RPMI7951 (cell line): Measurements from ENCODE around the gene DMRT2. TPM values are rescaled to one million over a fixed set of nuclear protein-coding genes. Genes with fewer than 3 reads are reported as not detected.

Source experiments
- DNase-seq: peaks from one replicate; pipeline ENCODE4 v3.0.0-alpha.2; 2012; ENCODE audit warnings: low read depth
- total RNA-seq: library from RNA; depleted of rRNA; stranded (reverse); fragments of >200 nt; shearing (Covaris generic); gene quantifications from 2 replicates; pipeline ENCODE4 v1.2.3, GENCODE V29; 2014; rRNA removed

Gene DMRT2
- total RNA-seq = not detected in 2 replicates

- DNase-seq = peak; percentile 65
Observed at GRCh38 chr9:1050125-1050895, at the start of gene DMRT2. TSS of gene DMRT2 (plus strand) at chr9:1050357. CDS start at chr9:1051614, 1,257 bp downstream.

GRCh38 chr9:1001838-1002237, 48.3 kb upstream of the DMRT2 start:
- no peak for DNase-seq

- no peak for DNase-seq
Observed at GRCh38 chr9:1002678-1003077, 47.5 kb upstream of the DMRT2 start.

- DNase-seq = peak; percentile 51
Observed at GRCh38 chr9:1005043-1005667, 45.0 kb upstream of the DMRT2 start.

GRCh38 chr9:1007312-1007711, 42.8 kb upstream of the DMRT2 start:
- DNase-seq = no peak

GRCh38 chr9:1008216-1008615, 41.9 kb upstream of the DMRT2 start:
- no peak for DNase-seq

- DNase-seq = peak; percentile 49
Observed at GRCh38 chr9:1009101-1009707, 41.0 kb upstream of the DMRT2 start.

- no peak for DNase-seq
Observed at GRCh38 chr9:1013021-1013420, 37.1 kb upstream of the DMRT2 start.

GRCh38 chr9:1014225-1014624, 35.9 kb upstream of the DMRT2 start:
- no peak for DNase-seq

GRCh38 chr9:1014640-1015039, 35.5 kb upstream of the DMRT2 start:
- DNase-seq = no peak

- DNase-seq = peak; percentile 3
Observed at GRCh38 chr9:1018121-1018520, 32.0 kb upstream of the DMRT2 start.

GRCh38 chr9:1024112-1024511, 26.0 kb upstream of the DMRT2 start:
- no peak for DNase-seq

- DNase-seq = no peak
Observed at GRCh38 chr9:1025131-1025530, 25.0 kb upstream of the DMRT2 start.

GRCh38 chr9:1026219-1026618, 23.9 kb upstream of the DMRT2 start:
- DNase-seq = no peak

GRCh38 chr9:1028501-1029190, 21.5 kb upstream of the DMRT2 start:
- DNase-seq = no peak

- DNase-seq = no peak
Observed at GRCh38 chr9:1031951-1032601, 18.1 kb upstream of the DMRT2 start.

GRCh38 chr9:1034271-1034670, 15.9 kb upstream of the DMRT2 start:
- no peak for DNase-seq

GRCh38 chr9:1039589-1039988, 10.6 kb upstream of the DMRT2 start:
- no peak for DNase-seq

GRCh38 chr9:1042466-1042865, 7.7 kb upstream of the DMRT2 start:
- DNase-seq = no peak

GRCh38 chr9:1044643-1045042, 5.5 kb upstream of the DMRT2 start:
- no peak for DNase-seq

GRCh38 chr9:1046639-1047572, 3.3 kb upstream of the DMRT2 start:
- DNase-seq = no peak
